Measurements from ENCODE around the gene DYNC1LI1. TPM values are rescaled to one million over a fixed set of nuclear protein-coding genes. Genes with fewer than 3 reads are reported as not detected.

The DYNC1LI1 gene
- total and polyA plus RNA-seq, 2 of the 4 experiments (the other 2 are of a cell fraction), result 25.2 to 30.8 TPM

DNA sequence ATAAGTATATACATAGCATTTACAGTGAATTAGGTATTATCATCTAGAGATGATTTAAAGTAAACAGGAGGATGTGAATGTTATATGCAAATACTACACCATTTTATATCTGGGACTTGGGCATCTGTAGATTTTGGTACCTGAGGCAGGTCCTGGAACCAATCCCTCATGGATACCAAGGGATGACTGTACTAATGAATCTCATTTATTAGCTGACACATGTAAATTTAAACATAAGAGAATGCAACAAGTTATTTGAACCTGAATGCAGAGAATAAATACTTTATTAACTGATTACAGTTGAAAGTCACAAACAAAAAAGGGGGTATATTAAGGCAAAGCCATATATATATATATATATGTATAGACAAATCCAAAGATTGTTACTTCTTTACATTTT lies 44.9 kb downstream of the DYNC1LI1 start:
- CTCF ChIA-PET, result no interaction called here

More for the DNA sequence above, 44.9 kb downstream of the DYNC1LI1 start:
- Histone ChIP-seq H3K27ac (ENCODE audit: insufficient read depth, low read length) (no peak overlapping the region), H2BK120ac (ENCODE audit: low read depth, low read length) (no peak overlapping the region), H4K8ac (ENCODE audit: low read depth in 2 of 2, low read length in 2 of 2) (no peak overlapping the region), H3K9me3 (ENCODE audit: control insufficient read depth, insufficient read depth, low read length) (peaks cover 1% of the 10 kb centered on the region; the same call in 1 of the 2 replicates), H3K79me1 (ENCODE audit: low read depth in 1 of 2, low read length in 2 of 2) (no peaks in the 10 kb centered on the region; a peak in 1 of 4 replicates), H3K18ac (ENCODE audit: low read depth, low read length) (no peak overlapping the region), H3K9ac (ENCODE audit: low read depth, low read length) (no peak overlapping the region), H3K9me1 (ENCODE audit: insufficient read depth, low read length) (no peaks in the 10 kb centered on the region; the same call in 1 of the 2 replicates), H3K4me1 (ENCODE audit: control insufficient read depth, insufficient read depth, low read length) (no peaks in the 10 kb centered on the region), H3K56ac (ENCODE audit: extremely low read depth, insufficient read depth, low read length) (no peak overlapping the region), H3K36me3 (ENCODE audit: control insufficient read depth, insufficient read depth, low read length) (peaks cover 25% of the 10 kb centered on the region), H2AK5ac (ENCODE audit: low read depth, low read length) (no peak overlapping the region), H3K4me2 (ENCODE audit: low read depth, low read length) (no peak overlapping the region), H4K20me1 (ENCODE audit: insufficient read depth, low read length) (no peaks in the 10 kb centered on the region), H4K5ac (ENCODE audit: low read depth, low read length) (no peak overlapping the region), H2AFZ (replicated peaks; ENCODE audit: low read length, poor library complexity) (no peak overlapping the region), H2BK15ac (ENCODE audit: low read depth, low read length) (no peak overlapping the region), H2AK9ac (replicated peaks; ENCODE audit: low read depth, low read length, poor library complexity) (no peak overlapping the region), H2BK5ac (ENCODE audit: low read depth, low read length, poor library complexity, severe bottlenecking) (no peak overlapping the region), H4K91ac (ENCODE audit: insufficient read depth, low read depth, low read length) (no peak overlapping the region), H3K4me3 (ENCODE audit: insufficient read depth, low read depth, low read length) (no peak overlapping the region), H3K23ac (ENCODE audit: low read depth, low read length) (no peak overlapping the region), H3K27me3 (ENCODE audit: control insufficient read depth, insufficient read depth, low read length) (no peaks in the 10 kb centered on the region), H2BK20ac (ENCODE audit: low read depth, low read length) (no peak overlapping the region), H3K4ac (ENCODE audit: low read depth, low read length) (no peak overlapping the region), H3K14ac (replicated peaks; ENCODE audit: low read depth, low read length) (no peak overlapping the region)
- POLR2A ChIA-PET (ENCODE audit: unreplicated experiment), result no interaction called here
- ATAC-seq (ENCODE audit: low read depth) (no peak), DNase-seq (no peak)
- intact Hi-C loops (cut with micrococcal nuclease), result no loop called here
- BruUV-seq (replicated peaks), result no TSS peak
- in situ Hi-C loops (cut with MboI; ENCODE audit: low sequenced_read_pairs), result no loop called here
- TF ChIP-seq MAFK (IDR thresholded peaks at IDR 0.05; ENCODE audit: low read depth, low read length), result peak; percentile 53; the same call in 1 of the 2 replicates
- TF ChIP-seq, protein P1, sequence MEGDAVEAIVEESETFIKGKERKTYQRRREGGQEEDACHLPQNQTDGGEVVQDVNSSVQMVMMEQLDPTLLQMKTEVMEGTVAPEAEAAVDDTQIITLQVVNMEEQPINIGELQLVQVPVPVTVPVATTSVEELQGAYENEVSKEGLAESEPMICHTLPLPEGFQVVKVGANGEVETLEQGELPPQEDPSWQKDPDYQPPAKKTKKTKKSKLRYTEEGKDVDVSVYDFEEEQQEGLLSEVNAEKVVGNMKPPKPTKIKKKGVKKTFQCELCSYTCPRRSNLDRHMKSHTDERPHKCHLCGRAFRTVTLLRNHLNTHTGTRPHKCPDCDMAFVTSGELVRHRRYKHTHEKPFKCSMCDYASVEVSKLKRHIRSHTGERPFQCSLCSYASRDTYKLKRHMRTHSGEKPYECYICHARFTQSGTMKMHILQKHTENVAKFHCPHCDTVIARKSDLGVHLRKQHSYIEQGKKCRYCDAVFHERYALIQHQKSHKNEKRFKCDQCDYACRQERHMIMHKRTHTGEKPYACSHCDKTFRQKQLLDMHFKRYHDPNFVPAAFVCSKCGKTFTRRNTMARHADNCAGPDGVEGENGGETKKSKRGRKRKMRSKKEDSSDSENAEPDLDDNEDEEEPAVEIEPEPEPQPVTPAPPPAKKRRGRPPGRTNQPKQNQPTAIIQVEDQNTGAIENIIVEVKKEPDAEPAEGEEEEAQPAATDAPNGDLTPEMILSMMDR (conservative IDR thresholded peaks at IDR 0.05; ENCODE audit: low read depth, low read length), result no peak
- dilution Hi-C loops (cut with HindIII; ENCODE audit: low sequenced_read_pairs, unreplicated experiment), result no loop called here

Measured in IMR-90 (cell line).